ENCODE data around the gene CEP192.

The CEP192 gene

GRCh38 chr18:13036622-13037320 is 45.6 kb downstream of the CEP192 start:
- H3K4me3 ChIP-seq (ENCODE audit: low read length, poor library complexity, severe bottlenecking) = no peak overlapping the region
- H4K20me1 ChIP-seq (ENCODE audit: insufficient read depth, low read length, poor library complexity, severe bottlenecking) = no peaks in the 10 kb centered on the region
- H3K9me3 ChIP-seq (ENCODE audit: insufficient read depth, low read depth, low read length) = no peaks in the 10 kb centered on the region
- H3K9me2 ChIP-seq (replicated peaks; ENCODE audit: low read depth, low read length) = no peaks in the 10 kb centered on the region
- H3K4me2 ChIP-seq (ENCODE audit: low read depth, low read length, poor library complexity, severe bottlenecking) = no peak overlapping the region
- H3K4me1 ChIP-seq (ENCODE audit: insufficient read depth, low read length, poor library complexity, severe bottlenecking) = no peaks in the 10 kb centered on the region
- peaks cover 64% of the 10 kb centered on the region for H3K36me3 ChIP-seq (ENCODE audit: insufficient read depth, low read length)
- no peaks in the 10 kb centered on the region for H3K27me3 ChIP-seq (ENCODE audit: insufficient read depth, low read length, poor library complexity, severe bottlenecking)
- TF ChIP-seq EZH2phosphoT487 (IDR thresholded peaks at IDR 0.05; ENCODE audit: borderline replicate concordance) (no peak), CTCF (conservative IDR thresholded peaks at IDR 0.05; ENCODE audit: low read length) (no peak)
- H3F3A ChIP-seq (ENCODE audit: low read depth) = no peaks in the 10 kb centered on the region
- H3K9ac ChIP-seq (ENCODE audit: low read depth, low read length, poor library complexity, severe bottlenecking) = no peak overlapping the region
- H3K79me2 ChIP-seq (ENCODE audit: insufficient read depth, low read length) = peaks cover 6% of the 10 kb centered on the region; the same call in 1 of the 2 replicates
- no peak overlapping the region for H2AFZ ChIP-seq (ENCODE audit: low read length)

- no peak overlapping the region for H2AFZ ChIP-seq (ENCODE audit: low read length)
- H3K36me3 ChIP-seq (ENCODE audit: insufficient read depth, low read length) = peaks cover 61% of the 10 kb centered on the region
- H4K20me1 ChIP-seq (ENCODE audit: insufficient read depth, low read length, poor library complexity, severe bottlenecking) = no peaks in the 10 kb centered on the region
- peaks cover 3% of the 10 kb centered on the region for H3K4me1 ChIP-seq (ENCODE audit: insufficient read depth, low read length, poor library complexity, severe bottlenecking)
- TF ChIP-seq EZH2phosphoT487 (IDR thresholded peaks at IDR 0.05; ENCODE audit: borderline replicate concordance) = no peak
- TF ChIP-seq CTCF (conservative IDR thresholded peaks at IDR 0.05; ENCODE audit: low read length) = no peak
- no peaks in the 10 kb centered on the region; the same call in 1 of the 2 replicates for H3F3A ChIP-seq (ENCODE audit: low read depth)
- H3K79me2 ChIP-seq (ENCODE audit: insufficient read depth, low read length) = no peaks in the 10 kb centered on the region
- no peaks in the 10 kb centered on the region; the same call in 1 of the 2 replicates for H3K9me3 ChIP-seq (ENCODE audit: insufficient read depth, low read depth, low read length)
- H3K27me3 ChIP-seq (ENCODE audit: insufficient read depth, low read length, poor library complexity, severe bottlenecking) = no peaks in the 10 kb centered on the region
- H3K4me2 ChIP-seq (ENCODE audit: low read depth, low read length, poor library complexity, severe bottlenecking) = no peak overlapping the region
- H3K9ac ChIP-seq (ENCODE audit: low read depth, low read length, poor library complexity, severe bottlenecking) = no peak overlapping the region
- H3K4me3 ChIP-seq (ENCODE audit: low read length, poor library complexity, severe bottlenecking) = no peak overlapping the region
- H3K9me2 ChIP-seq (replicated peaks; ENCODE audit: low read depth, low read length) = no peaks in the 10 kb centered on the region
These were observed 48.6 kb downstream of the CEP192 start for GRCh38 chr18:13039806-13040205.

GRCh38 chr18:13043066-13043465 is 51.9 kb downstream of the CEP192 start:
- no peaks in the 10 kb centered on the region; the same call in 1 of the 2 replicates for H3F3A ChIP-seq (ENCODE audit: low read depth)
- H4K20me1 ChIP-seq (ENCODE audit: insufficient read depth, low read length, poor library complexity, severe bottlenecking) = no peaks in the 10 kb centered on the region
- peaks cover 62% of the 10 kb centered on the region for H3K36me3 ChIP-seq (ENCODE audit: insufficient read depth, low read length)
- H3K9me2 ChIP-seq (replicated peaks; ENCODE audit: low read depth, low read length) = no peaks in the 10 kb centered on the region
- no peaks in the 10 kb centered on the region; the same call in 1 of the 2 replicates for H3K9me3 ChIP-seq (ENCODE audit: insufficient read depth, low read depth, low read length)
- no peak overlapping the region for H3K4me2 ChIP-seq (ENCODE audit: low read depth, low read length, poor library complexity, severe bottlenecking)
- H3K4me3 ChIP-seq (ENCODE audit: low read length, poor library complexity, severe bottlenecking) = no peak overlapping the region
- peaks cover 14% of the 10 kb centered on the region for H3K79me2 ChIP-seq (ENCODE audit: insufficient read depth, low read length)
- no peak overlapping the region for H3K9ac ChIP-seq (ENCODE audit: low read depth, low read length, poor library complexity, severe bottlenecking)
- H3K27me3 ChIP-seq (ENCODE audit: insufficient read depth, low read length, poor library complexity, severe bottlenecking) = no peaks in the 10 kb centered on the region
- no peak overlapping the region for H2AFZ ChIP-seq (ENCODE audit: low read length)
- no peak for TF ChIP-seq EZH2phosphoT487 (IDR thresholded peaks at IDR 0.05; ENCODE audit: borderline replicate concordance)
- TF ChIP-seq CTCF (conservative IDR thresholded peaks at IDR 0.05; ENCODE audit: low read length) = no peak
- peaks cover 8% of the 10 kb centered on the region for H3K4me1 ChIP-seq (ENCODE audit: insufficient read depth, low read length, poor library complexity, severe bottlenecking)
